Kidney epithelial cell (primary cell): ENCODE data around the gene C4orf50. TPM values are rescaled to one million over a fixed set of nuclear protein-coding genes. Genes with fewer than 3 reads are reported as not detected.

Experiments
- DNase-seq: peaks from one replicate; pipeline ENCODE4 v3.0.0-alpha.2; 2010; ENCODE audit warnings: low read depth
- H3K27me3 ChIP-seq: 2 replicates; pipeline ENCODE4 v1.6.0; 2011; ENCODE audit warnings: low read length; ENCODE audit not compliant: control insufficient read depth, insufficient read depth
- H3K36me3 ChIP-seq: 2 replicates; pipeline ENCODE4 v1.5.1; 2011; ENCODE audit warnings: low read length; ENCODE audit not compliant: control insufficient read depth, insufficient read depth
- H3K4me3 ChIP-seq: 2 replicates; pipeline ENCODE4 v1.5.1; 2011; ENCODE audit warnings: low read depth, mild to moderate bottlenecking, control low read depth, low read length
- total RNA-seq: library from RNA; depleted of rRNA; stranded (reverse); fragments of >200 nt; gene quantifications from 2 replicates; pipeline ENCODE4 v1.2.3, GENCODE V29; 2015
- TF ChIP-seq, protein P1 (sequence below): IDR thresholded peaks from 2 replicates; pipeline ENCODE4 v1.5.1; 2011; ENCODE audit warnings: mild to moderate bottlenecking, moderate library complexity, low read length, control low read depth, inconsistent platforms; ENCODE audit not compliant: insufficient read depth, poor library complexity, severe bottlenecking

Gene C4orf50
- total RNA-seq, 1 donor from 2014 or later = not detected

DNA sequence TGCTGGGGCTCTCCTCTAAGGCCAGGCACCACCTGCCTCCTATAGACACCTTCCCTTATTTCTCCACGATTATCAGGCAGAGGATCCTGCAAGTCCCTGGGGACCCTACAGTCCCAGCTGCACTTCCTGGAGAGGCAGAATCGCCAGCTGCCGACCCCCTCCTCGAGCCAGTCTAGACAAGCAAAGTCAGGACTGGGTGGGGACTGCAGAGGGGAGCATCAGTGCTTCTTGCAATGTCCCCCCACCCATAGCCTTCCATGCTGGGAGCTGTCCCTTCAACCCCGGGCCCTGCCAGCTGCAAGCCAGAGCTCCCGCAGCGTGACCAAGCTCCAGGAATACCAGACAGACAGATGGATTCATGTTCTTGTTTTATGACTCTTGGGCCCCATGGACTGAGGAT is 124.0 kb downstream of the C4orf50 start:
- TF ChIP-seq, protein P1, sequence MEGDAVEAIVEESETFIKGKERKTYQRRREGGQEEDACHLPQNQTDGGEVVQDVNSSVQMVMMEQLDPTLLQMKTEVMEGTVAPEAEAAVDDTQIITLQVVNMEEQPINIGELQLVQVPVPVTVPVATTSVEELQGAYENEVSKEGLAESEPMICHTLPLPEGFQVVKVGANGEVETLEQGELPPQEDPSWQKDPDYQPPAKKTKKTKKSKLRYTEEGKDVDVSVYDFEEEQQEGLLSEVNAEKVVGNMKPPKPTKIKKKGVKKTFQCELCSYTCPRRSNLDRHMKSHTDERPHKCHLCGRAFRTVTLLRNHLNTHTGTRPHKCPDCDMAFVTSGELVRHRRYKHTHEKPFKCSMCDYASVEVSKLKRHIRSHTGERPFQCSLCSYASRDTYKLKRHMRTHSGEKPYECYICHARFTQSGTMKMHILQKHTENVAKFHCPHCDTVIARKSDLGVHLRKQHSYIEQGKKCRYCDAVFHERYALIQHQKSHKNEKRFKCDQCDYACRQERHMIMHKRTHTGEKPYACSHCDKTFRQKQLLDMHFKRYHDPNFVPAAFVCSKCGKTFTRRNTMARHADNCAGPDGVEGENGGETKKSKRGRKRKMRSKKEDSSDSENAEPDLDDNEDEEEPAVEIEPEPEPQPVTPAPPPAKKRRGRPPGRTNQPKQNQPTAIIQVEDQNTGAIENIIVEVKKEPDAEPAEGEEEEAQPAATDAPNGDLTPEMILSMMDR = no peak
- DNase-seq = no peak
- no peak overlapping the region for H3K4me3 ChIP-seq
- H3K27me3 ChIP-seq = peaks cover 57% of the 10 kb centered on the region
- H3K36me3 ChIP-seq = no peaks in the 10 kb centered on the region

DNA sequence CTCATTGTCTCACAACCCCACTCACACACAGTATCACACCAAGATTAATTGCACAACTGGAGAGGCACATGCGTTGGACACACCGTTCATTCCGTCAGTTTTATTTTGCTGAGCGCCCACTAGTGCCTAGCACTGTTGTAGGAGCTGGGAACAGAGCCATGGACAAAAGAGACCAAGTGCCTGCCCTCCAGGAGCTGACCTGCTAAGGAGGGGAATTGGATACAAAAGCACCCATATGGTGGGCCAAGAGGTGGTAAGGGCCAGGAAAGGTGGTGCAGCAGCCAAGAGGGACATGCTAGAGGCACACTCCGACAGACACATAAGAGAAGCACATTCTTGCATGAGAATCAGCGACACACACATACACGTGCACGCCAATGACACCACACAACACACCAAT is 124.6 kb downstream of the C4orf50 start:
- TF ChIP-seq, protein P1 = no peak
- H3K27me3 ChIP-seq = peaks cover 64% of the 10 kb centered on the region
- DNase-seq = no peak
- H3K4me3 ChIP-seq = no peak overlapping the region
- H3K36me3 ChIP-seq = no peaks in the 10 kb centered on the region

DNA sequence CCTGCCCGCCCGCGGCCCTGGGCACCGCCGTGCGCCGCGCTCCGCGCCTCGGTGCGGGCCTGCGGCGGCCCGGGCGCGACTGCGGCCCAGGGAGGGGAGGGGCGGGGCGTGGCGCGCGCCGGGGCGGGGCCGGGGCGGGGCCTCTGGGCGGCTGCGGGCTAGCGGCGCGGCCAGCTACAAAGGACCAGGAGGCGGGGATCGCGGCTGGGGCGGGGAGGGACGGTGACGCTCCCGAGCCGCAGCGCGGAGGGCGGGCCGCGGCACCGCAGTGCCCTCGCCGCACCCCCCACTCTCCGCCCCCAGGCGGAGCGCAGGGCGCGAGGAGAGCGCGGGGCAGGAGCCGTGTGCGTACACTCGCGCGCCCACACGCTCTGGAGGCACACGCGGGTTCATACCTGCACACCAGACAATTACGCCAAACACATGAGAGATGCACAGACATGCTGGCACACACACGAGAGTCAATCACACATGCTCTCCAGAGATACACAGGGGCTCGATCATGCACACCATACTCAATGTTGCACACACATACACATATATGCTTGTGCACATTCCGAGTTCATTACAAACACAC is 125.1 kb downstream of the C4orf50 start, which contains the start of gene CRMP1:
Gene CRMP1 (minus strand): TSS at position 83 of the 577 bp plus-strand sequence. CDS start 117 bp downstream, outside the sequence.
- Histone ChIP-seq H3K27me3 (peaks cover 65% of the 10 kb centered on the region), H3K36me3 (no peaks in the 10 kb centered on the region), H3K4me3 (no peak within 1 kb of the TSS)
- TF ChIP-seq, protein P1 = no peak
- no peak for DNase-seq

DNA sequence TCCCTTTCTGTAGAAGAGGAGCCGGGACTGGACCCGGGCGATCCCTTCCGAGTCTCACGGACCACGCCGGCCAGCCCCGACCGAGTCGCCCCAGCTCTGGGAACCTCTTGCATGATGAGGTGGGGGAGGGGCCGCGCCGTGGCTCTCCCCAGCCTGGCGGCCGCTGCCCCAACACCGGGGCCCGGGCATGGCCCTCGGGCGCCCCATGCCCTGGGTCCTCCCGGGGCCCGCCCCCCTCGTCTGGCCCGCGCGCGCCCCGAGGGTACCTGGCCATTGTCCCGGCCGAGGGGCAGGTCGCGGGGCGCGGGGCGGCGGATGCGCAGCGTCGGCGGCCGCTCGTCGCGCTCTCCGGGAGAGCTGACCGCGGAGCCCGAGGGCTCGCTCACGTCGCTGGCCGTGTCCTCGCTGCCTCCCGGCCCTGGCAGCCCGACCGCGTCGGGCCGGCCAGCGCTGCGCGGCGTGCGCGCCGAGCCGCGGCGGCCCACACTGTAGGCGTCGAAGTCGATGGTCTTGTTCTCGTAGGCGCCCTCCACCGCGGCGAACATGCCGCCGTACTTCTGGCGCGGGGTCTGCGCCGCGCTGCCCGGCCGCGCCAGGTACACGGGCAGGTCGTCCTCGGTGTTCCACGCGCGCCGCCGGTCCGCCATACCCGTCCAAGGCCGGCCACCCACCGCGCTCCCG is 125.8 kb downstream of the C4orf50 start:
- Histone ChIP-seq H3K4me3 (no peak overlapping the region), H3K27me3 (peaks cover 71% of the 10 kb centered on the region), H3K36me3 (no peaks in the 10 kb centered on the region)
- TF ChIP-seq, protein P1 = no peak
- no peak for DNase-seq

DNA sequence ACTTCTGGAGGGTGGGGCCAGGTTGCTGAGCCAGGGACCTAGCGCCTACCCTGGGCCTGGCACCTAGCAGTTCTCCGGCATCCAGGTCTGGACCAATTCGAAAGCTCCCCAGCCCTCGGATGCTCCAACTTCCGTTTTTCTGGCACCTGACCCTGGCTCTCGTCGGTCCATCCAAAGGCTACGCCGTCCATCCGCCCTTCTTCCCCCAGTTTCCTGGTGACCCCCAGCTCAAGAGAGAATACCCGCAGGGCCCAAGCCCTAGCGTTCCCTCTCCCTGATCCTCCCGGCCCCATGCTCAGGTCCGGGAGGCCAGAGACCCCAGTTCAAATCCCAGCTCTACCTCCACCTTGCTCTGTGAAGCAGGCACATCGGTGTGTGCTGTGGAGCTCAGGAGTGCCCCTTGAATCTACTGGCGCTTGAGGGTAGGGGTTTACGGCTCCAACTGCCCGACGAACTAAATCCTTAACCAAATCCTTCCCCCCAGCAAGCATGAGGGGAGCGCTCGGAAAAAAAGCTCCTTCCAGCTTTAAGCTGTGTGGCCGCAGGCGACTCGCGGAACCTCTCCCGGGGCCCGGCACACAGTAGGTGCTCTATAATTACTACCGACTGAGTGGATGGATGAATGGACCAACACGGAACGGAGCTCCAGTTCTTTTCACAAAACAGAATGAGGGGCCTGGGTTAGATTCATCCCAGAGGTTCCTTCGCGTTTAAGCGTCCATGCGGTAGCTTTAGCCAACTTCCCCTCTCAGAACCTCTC is 126.5 kb downstream of the C4orf50 start:
- H3K27me3 ChIP-seq = peaks cover 78% of the 10 kb centered on the region
- no peaks in the 10 kb centered on the region for H3K36me3 ChIP-seq
- no peak overlapping the region for H3K4me3 ChIP-seq
- TF ChIP-seq, protein P1 = no peak
- no peak for DNase-seq
